OCI-LY1 (cell line): ENCODE data around the gene XRRA1.

ENCODE experiments used
- H2AFZ ChIP-seq: fragments of 200-600 bp; sonication (generic), shearing (Covaris generic); 2 replicates; pipeline ENCODE4 v1.6.0; 2014; ENCODE audit warnings: antibody characterized with exemption, mild to moderate bottlenecking, low read length
- H3F3A ChIP-seq: fragments of 200-600 bp; sonication (generic), shearing (Covaris generic); 2 replicates; pipeline ENCODE4 v1.6.0; 2014; ENCODE audit warnings: mild to moderate bottlenecking, antibody characterized with exemption, low read length, moderate library complexity; ENCODE audit not compliant: insufficient read depth
- H3K27ac ChIP-seq: fragments of 200-600 bp; sonication (generic); 2 replicates; pipeline ENCODE4 v1.5.1; 2014; ENCODE audit warnings: low read length, mixed run types, mild to moderate bottlenecking, low read depth; ENCODE audit not compliant: poor library complexity, severe bottlenecking
- H3K27me3 ChIP-seq: fragments of 200-600 bp; sonication (generic); 2 replicates; pipeline ENCODE4 v1.6.0; 2014; ENCODE audit warnings: antibody characterized with exemption, mild to moderate bottlenecking, low read length, moderate library complexity; ENCODE audit not compliant: insufficient read depth
- H3K36me3 ChIP-seq: fragments of 200-600 bp; sonication (generic); 2 replicates; pipeline ENCODE4 v1.6.1; 2014; ENCODE audit warnings: mild to moderate bottlenecking, antibody characterized with exemption, low read length, moderate library complexity, mixed read lengths; ENCODE audit not compliant: insufficient read depth
- H3K4me1 ChIP-seq: fragments of 200-600 bp; sonication (generic); 2 replicates; pipeline ENCODE4 v1.5.1; 2014; ENCODE audit warnings: mild to moderate bottlenecking, low read length, moderate library complexity; ENCODE audit not compliant: insufficient read depth, severe bottlenecking
- H3K4me2 ChIP-seq: fragments of 200-600 bp; sonication (generic), shearing (Covaris generic); 2 replicates; pipeline ENCODE4 v1.6.1; 2014; ENCODE audit warnings: low read length
- H3K4me3 ChIP-seq: fragments of 200-600 bp; sonication (generic); 2 replicates; pipeline ENCODE4 v1.5.1; 2014; ENCODE audit warnings: low read length, low read depth, mild to moderate bottlenecking, mixed read lengths; ENCODE audit not compliant: poor library complexity, severe bottlenecking
- H3K79me2 ChIP-seq: fragments of 200-600 bp; shearing (Covaris generic); 2 replicates; pipeline ENCODE4 v1.6.1; 2016; ENCODE audit warnings: mixed run types, low read length, mixed read lengths; ENCODE audit not compliant: insufficient read depth
- H3K9ac ChIP-seq: fragments of 200-600 bp; sonication (generic), shearing (Covaris generic); 2 replicates; pipeline ENCODE4 v1.6.1; 2014; ENCODE audit warnings: mild to moderate bottlenecking, low read length, mixed read lengths
- H3K9me2 ChIP-seq: fragments of 200-600 bp; sonication (generic), shearing (Covaris generic); 2 replicates; pipeline ENCODE4 v1.6.1; 2014; ENCODE audit warnings: low read depth, mild to moderate bottlenecking, low read length, mixed read lengths
- H3K9me3 ChIP-seq: fragments of 200-600 bp; shearing (Covaris generic); 2 replicates; pipeline ENCODE4 v1.6.1; 2014; ENCODE audit warnings: low read length, mixed read lengths
- H4K20me1 ChIP-seq: fragments of 200-600 bp; sonication (generic), shearing (Covaris generic); 2 replicates; pipeline ENCODE4 v1.6.0; 2016; ENCODE audit warnings: mild to moderate bottlenecking, low read length; ENCODE audit not compliant: insufficient read depth
- CTCF ChIP-seq: fragments of 200-600 bp; sonication (generic), shearing (Covaris generic); IDR thresholded peaks from 2 replicates; pipeline ENCODE4 v1.5.1; 2017; ENCODE audit warnings: mild to moderate bottlenecking, antibody characterized with exemption, low read length, moderate library complexity, mixed read lengths
- EZH2 ChIP-seq: fragments of 200-600 bp; sonication (generic), shearing (Covaris generic); IDR thresholded peaks from 2 replicates; pipeline ENCODE4 v1.8.0; 2017; ENCODE audit warnings: borderline replicate concordance, mixed run types, mild to moderate bottlenecking, antibody characterized with exemption, low read length, moderate library complexity, mixed read lengths

The XRRA1 gene

GRCh38 chr11:74809801-74810200 is 139.1 kb downstream of the XRRA1 start:
- Histone ChIP-seq H3K36me3 (peaks cover 36% of the 10 kb centered on the region), H3K79me2 (peaks cover 4% of the 10 kb centered on the region; the same call in 1 of the 2 replicates), H2AFZ (no peak overlapping the region), H4K20me1 (no peaks in the 10 kb centered on the region), H3K4me3 (no peak overlapping the region), H3K4me2 (no peak overlapping the region), H3K9me3 (no peaks in the 10 kb centered on the region), H3F3A (no peaks in the 10 kb centered on the region), H3K27me3 (no peaks in the 10 kb centered on the region), H3K9me2 (no peaks in the 10 kb centered on the region), H3K4me1 (no peaks in the 10 kb centered on the region), H3K9ac (no peak overlapping the region), H3K27ac (no peak overlapping the region)
- no peak for TF ChIP-seq EZH2
- no peak for TF ChIP-seq CTCF

GRCh38 chr11:74806267-74806666 is 142.6 kb downstream of the XRRA1 start:
- TF ChIP-seq CTCF (no peak), EZH2 (no peak)
- H3F3A ChIP-seq: no peaks in the 10 kb centered on the region
- H3K27ac ChIP-seq: no peak overlapping the region
- H3K36me3 ChIP-seq: peaks cover 31% of the 10 kb centered on the region; the same call in 1 of the 2 replicates
- H2AFZ ChIP-seq: no peak overlapping the region
- H3K9ac ChIP-seq: no peak overlapping the region
- no peaks in the 10 kb centered on the region for H4K20me1 ChIP-seq
- H3K9me3 ChIP-seq: no peaks in the 10 kb centered on the region
- no peaks in the 10 kb centered on the region for H3K9me2 ChIP-seq
- H3K4me3 ChIP-seq: no peak overlapping the region
- H3K4me2 ChIP-seq: no peak overlapping the region
- no peaks in the 10 kb centered on the region for H3K4me1 ChIP-seq
- H3K79me2 ChIP-seq: peaks cover 9% of the 10 kb centered on the region; the same call in 1 of the 2 replicates
- no peaks in the 10 kb centered on the region for H3K27me3 ChIP-seq

DNA sequence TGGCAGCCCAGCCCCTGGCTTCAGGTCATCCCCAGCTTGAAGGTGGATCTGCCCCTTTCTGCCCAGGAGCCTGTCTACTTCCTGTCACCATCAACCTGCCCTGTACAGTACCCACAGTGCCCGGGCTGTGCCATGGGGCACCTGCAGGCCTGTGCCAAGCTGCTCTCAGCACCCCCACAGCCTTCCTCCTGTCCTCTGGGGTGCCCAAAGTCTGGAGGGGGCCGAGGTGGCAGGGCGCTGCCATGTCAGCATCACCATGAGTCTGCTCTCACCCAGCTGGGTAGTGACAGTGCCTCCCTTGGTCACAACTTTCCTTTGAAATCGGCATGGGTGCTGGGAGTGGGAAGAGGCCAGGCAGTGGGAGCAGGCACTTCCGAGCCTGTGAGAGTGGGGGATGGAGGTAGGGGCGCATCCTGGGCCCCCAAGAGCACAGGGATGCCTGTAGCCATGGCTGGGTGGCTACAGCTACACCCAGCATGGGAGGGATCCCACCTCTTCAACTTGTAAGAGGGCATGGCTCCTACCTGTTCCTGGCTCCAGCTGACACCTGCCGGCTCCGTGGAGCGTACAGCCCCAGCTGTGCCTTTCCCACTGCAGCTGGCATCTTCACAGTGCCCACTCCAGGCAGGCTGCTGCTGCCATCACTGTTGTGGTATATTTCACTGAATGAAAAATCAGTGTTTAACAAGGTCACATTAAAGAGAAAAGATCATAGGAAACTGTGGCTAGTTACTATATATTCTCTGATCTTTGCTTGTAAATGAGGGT is 157.4 kb downstream of the XRRA1 start:
- no peak overlapping the region for H3K4me2 ChIP-seq

More for the DNA sequence above, 157.4 kb downstream of the XRRA1 start:
- H3K9me2 ChIP-seq: no peaks in the 10 kb centered on the region
- peaks cover 66% of the 10 kb centered on the region for H3K36me3 ChIP-seq
- H3K4me3 ChIP-seq: no peak overlapping the region
- no peaks in the 10 kb centered on the region for H3K27me3 ChIP-seq
- peaks cover 12% of the 10 kb centered on the region; the same call in 1 of the 2 replicates for H3K9me3 ChIP-seq
- H3F3A ChIP-seq: no peaks in the 10 kb centered on the region
- peaks cover 7% of the 10 kb centered on the region; the same call in 1 of the 2 replicates for H3K79me2 ChIP-seq
- H3K4me1 ChIP-seq: no peaks in the 10 kb centered on the region
- no peak overlapping the region for H3K9ac ChIP-seq
- H4K20me1 ChIP-seq: no peaks in the 10 kb centered on the region
- H2AFZ ChIP-seq: no peak overlapping the region
- H3K27ac ChIP-seq: no peak overlapping the region
- no peak for TF ChIP-seq EZH2
- TF ChIP-seq CTCF: no peak
